Non-pigmented ciliary epithelial cell (primary cell): ENCODE data around the gene CEACAM3.
A peak's percentile ranks its signal among the peaks of the same experiment; 100 is the strongest.
"Not testable (repeated sequence)": the region's sequence is repeated elsewhere in the genome, so short reads cannot be mapped to it uniquely, and the experiment has no call there.

Source experiments
- DNase-seq: peaks from one replicate; pipeline ENCODE4 v3.0.0-alpha.2; 2010; ENCODE audit warnings: low read depth

Gene CEACAM3

DNA sequence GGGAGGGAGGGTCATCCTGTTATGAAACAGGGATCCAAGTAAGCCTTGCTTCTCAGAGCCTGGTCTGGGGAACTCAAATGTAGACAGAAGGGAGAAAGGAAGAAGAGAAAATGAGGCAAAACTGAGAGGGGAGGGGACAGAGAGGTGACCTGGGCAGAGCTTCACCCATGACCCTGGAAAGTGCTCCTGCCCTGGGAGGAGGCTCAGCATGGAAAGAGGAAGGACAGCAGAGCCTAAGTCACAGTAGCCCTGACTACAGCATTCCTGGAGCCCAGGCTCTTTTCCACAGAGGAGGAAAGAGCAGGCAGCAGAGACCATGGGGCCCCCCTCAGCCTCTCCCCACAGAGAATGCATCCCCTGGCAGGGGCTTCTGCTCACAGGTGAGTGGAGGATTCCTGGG is at the start of gene CEACAM3:
TSS of gene CEACAM3 (plus strand) at position 226 of the 400 bp plus-strand sequence. CDS start at position 317, 91 bp downstream.
- no peak for DNase-seq

DNA sequence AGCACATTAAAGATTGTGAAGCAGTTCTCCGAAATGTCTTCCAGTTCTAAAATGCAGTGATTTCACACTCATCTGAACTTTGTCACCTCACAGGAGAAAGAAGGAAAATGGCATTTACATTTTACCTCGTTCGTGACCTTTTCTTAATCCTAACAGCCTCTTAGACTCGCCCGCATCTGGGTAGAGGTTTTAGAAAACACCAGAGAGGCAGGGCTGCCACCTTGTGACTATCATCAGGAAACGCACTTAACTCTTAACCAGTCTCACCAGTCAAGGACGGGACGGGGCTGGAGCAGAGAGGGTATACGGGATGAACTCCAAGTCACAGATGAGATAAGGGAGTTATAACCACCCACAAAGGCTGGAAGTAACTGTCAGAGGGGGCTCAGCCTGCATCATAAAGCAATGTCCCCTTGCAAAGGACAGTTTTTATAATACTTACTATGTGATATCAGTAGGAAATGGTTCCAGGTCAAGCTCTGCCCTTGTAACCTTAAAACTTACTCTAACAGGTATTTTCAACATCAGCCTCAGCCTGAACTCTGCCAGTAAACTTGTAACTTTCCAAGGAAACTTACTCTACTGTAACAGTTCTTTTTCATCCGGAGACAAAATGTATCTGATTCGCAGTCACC is 49.7 kb upstream of the CEACAM3 start:
- peak; percentile 9 for DNase-seq

DNA sequence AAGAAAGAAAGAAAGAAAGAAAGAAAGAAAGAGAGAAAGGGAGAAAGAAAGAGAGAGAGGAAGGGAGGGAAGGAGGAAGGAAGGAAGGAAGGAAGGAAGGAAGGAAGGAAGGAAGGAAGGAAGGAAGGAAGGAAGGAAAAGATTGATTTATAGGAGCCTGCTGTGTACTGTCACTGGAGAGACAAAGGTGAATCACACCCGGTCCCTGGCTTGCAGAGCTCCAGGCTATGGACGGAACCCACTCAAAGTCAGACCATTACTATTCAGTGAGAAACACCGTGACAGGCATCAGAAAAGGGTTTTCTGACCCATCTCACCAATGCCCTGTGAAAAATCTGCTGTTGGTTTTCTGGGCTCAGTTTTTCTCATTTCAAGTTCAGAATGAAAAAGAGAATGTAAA is 48.4 kb upstream of the CEACAM3 start:
- DNase-seq = no peak

DNA sequence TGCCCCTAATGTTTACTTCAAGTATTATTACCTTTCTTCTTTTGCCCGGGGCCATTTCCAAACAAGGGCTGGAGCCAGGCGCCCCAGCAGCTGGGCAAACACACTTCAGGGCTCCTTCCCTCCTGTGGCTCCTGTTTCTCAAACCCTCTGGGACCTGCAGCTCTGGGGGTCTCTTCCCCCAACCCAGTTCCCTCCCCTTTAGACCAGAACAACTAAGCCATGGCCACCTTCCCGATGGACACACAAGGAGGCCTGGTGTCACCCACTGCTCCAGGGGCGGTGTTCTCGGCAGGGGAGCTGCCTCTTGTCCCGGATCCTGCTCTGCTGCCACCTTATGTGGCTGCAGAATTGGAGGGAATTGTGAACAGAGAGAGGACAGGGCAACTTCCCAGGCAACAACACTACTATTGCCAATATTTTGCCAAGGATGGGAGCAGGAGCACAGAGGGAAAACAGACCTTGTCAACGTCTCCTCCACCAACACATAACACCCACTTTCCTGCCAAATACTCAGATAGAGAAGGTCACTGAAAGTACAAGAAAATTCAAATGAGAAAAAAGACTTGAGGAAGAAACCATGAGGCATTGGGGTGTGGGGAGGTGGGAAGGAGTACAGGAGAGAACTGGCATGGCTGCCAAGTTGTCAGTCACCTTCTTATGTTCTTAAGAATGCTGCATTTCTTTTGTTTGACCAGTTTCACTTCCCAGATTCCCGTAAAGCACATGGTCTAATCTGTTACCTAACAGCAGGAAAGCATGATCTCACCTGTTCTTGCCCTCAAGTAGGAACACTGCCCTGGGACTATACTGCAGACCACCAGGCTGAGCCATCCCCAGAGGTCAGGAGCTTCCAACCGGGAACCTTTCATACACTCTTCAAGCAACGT is 45.9 kb upstream of the CEACAM3 start:
- DNase-seq = not testable (repeated sequence)

DNA sequence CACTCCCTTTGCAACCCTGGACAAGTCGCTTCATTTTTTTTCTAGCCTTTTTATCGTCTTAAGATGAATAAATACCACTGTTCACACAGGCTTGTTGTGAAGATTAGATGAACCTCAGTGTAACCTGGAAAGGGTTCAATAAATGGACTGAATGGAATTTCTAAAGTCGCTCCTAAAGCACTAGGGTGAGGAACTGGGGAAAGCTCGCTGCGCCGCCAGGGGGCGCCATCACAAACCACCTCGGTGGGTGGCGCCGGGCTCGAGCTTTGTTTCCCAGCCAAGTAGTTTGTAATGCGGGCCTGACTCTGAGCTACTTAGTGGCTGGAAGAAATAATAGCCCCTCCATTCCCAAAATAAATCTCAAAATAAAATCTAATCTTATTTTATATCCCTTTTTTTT is 43.2 kb upstream of the CEACAM3 start:
- no peak for DNase-seq

DNA sequence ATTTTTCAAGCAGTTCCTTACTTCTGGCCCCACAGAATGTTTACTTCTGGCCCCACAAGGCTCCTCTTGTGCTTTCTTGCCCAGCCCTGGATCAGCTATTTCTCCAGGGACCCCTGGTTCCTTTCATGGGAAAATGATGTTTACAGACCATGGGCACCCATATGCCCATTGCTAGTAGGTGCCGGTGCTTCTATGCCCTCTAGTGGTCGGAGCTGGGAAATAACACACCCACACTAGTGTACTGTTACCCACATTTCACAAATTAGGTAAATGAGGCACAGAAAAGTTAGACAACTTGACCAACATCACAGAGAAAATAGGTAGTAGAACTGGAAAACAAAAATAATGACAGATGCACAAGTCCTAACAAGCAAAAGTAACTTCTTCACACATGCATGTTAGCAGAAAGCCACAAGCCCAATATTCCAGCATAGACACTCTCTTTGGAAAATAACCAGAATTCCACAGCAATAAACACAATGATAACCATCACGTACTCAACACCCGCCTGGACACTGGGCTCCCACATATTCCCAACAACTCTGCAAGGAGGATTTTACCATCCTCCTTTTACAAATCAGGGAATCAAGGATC is 42.4 kb upstream of the CEACAM3 start:
- DNase-seq = no peak

DNA sequence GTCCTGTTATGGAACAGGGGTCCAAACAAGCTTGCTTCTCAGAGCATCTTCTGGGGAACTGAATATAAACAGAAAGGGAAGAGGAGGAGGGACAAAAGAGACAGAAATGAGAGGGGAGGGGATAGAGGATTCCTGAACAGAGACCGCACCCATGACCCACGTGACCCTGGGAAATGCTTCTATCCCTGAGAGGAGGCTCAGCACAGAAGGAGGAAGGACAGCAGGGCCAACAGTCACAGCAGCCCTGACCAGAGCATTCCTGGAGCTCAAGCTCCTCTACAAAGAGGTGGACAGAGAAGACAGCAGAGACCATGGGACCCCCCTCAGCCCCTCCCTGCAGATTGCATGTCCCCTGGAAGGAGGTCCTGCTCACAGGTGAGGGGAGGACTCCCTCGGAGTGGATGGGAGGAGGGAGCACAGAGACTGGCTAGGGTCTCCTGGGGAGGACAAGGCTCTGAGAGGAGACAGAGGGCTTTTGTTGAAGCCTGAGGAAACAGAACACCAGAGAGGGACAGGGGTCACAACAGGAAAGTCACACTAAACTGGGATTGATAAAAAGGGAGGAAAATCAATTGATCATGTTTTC is 41.0 kb upstream of the CEACAM3 start, which contains the start of gene CEACAM6:
TSS of gene CEACAM6 (plus strand) at position 203 of the 586 bp plus-strand sequence. CDS start at position 312, 109 bp downstream.
- DNase-seq = no peak

DNA sequence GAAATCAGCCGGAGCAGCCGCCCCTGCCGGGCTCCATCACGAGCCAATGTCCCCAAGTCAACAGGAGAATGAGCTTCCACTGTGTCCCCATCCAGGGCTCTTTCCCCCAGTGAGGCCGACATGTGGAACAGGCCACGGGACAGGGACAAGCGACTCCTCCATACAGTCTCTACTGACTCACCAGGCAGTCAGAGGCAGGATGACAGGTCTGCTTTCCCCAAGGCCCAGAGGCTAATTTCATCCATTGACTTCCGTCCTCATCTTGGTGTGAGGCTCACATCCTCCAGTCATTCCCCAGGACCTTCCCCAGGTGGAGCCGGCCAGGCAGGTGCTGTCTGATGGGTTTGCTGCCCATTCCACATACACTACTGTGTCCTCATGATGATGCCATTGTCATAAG is 37.5 kb upstream of the CEACAM3 start:
- DNase-seq = no peak

DNA sequence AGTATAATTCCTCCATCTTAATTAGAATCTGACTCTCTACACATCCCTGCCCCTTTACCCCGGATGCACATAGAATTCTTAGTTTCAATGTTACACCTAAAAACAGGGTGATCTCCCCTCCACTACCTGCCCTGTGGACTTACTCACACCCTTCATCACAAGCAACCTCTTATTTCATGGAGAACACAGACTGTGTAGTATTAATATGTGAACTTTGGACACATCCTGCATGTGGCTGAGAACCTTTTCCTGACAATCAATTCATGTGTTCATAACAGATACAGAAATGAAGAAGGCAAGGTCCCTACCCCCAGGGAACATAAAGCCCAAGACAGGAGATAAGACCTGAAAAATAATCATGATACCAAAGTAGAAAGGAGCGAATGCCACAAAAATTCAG is 29.3 kb upstream of the CEACAM3 start:
- DNase-seq = no peak

DNA sequence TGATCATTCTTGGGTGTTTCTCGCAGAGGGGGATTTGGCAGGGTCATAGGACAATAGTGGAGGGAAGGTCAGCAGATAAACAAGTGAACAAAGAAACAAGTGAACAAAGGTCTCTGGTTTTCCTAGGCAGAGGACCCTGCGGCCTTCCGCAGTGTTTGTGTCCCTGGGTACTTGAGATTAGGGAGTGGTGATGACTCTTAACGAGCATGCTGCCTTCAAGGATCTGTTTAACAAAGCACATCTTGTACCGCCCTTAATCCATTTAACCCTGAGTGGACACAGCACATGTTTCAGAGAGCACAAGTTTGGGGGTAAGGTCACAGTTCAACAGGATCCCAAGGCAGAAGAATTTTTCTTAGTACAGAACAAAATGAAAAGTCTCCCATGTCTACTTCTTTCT is 28.3 kb upstream of the CEACAM3 start:
- not testable (repeated sequence) for DNase-seq

DNA sequence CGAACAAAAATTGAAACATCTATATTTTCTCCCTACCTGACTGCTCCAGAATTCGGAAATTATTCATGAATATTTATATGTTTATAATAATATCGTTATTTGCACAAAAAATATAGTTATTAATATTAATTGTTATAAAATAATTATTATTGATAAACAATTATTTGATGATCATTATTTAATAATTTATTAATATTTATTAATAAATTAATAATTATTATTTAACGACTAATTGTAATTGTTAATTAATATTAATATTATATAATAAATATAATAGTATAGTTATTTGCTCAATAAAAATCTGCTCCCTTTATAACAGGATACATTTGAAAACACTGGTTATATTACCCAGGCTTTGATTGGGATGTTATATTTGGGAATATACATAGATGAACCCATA is 26.8 kb upstream of the CEACAM3 start:
- DNase-seq = no peak

DNA sequence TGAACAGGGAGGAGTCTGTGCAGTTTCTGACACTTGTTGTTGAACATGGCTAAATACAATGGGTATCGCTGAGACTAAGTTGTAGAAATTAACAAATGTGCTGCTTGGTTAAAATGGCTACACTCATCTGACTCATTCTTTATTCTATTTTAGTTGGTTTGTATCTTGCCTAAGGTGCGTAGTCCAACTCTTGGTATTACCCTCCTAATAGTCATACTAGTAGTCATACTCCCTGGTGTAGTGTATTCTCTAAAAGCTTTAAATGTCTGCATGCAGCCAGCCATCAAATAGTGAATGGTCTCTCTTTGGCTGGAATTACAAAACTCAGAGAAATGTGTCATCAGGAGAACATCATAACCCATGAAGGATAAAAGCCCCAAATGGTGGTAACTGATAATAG is 25.0 kb upstream of the CEACAM3 start:
- no peak for DNase-seq

DNA sequence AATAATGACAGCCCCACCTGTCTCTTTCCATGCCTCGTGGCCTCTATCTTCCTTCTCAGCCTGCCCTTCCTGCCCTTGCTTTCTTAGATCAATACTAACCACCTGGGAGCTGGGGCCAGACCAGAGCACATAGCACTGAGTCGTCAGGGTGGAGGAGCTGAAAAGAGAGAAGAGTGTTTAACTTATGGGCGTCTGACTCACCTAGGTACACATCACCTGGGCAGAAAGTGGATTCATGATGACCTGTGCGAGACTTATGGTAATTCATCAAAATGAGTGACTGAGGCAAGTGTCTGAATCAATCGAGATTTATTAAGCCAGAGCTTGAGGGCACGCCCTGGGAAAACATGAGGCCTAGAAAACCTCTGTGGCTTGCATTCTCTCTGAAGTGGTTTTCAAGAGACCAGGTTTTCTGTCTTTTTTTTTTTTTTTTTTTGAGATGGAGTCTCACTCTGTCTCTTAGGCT is 21.8 kb upstream of the CEACAM3 start:
- DNase-seq = no peak

DNA sequence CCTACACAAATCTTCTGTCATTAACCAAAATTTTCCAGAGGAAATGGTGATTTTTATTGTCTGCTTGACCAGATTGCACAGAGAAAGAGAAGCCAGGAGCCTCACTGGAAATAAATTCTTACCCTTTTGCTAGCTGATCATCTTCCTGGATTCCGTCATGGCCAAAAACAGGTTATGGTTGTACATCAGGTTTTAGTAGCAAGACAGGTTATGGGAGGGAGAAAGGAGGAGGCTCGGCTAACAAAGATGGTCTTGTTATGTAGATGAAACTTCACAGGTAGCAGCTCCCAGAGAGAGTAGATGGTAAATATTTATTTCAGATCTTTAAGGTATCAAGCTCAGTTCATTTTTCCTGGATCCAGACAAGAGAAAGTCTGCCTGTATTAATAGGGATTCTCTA is 19.7 kb upstream of the CEACAM3 start:
- DNase-seq = no peak

DNA sequence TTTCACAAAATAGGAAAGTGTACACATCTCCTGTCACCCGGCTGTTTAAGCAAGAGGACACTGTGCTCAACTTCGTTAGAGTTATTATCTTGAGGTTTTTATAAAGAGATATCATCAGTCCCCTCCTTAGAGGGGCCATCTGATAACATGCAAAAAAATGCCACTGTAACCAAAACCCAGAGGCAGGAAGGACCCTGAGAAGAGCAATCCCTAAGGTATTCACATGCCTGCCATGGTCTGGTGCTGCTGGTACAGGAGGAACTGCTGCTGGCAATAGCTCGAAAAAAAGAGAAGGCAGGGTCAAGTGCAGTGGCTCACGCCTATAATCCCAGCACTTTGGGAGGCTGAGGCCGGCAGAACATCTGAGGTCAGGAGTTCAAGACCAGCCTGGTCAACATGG is 12.8 kb upstream of the CEACAM3 start:
- no peak for DNase-seq

DNA sequence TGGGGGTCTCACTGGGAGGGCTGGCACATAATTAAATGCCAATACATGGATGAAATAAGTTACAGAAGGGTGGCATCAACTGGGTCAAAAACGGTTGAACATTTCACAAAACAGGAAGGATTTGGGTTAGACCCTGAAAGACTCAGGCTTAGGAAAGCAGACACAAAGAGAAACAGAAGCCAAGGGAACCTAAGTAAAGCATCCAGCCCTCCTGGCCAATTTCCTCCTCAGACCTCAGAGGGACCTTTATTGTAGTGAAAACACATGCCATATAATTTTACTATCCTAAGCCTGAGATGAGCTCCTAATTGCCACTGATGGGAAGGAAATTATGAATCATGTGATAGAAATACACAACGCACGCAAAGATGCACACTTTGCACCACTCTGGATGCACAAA is 12.1 kb upstream of the CEACAM3 start:
- no peak for DNase-seq

DNA sequence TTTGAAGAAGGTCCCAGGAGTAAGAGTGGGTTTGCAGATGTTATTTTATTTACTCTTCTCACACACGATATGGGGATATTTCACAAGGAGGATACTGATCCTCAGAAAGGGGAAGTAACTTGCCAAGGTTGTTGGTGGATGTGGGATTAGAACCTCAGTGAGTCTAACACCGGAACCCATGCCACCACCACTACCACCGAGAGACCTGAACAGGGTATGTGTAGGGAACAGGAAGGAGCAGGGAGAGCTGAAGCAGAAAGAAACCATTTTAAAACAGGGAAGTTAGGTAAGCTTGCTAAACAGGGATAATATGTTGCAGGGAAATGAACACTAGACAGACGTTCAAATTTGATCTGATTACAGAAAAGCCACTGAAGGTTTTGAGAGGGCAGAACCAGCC is 11.6 kb upstream of the CEACAM3 start:
- no peak for DNase-seq

DNA sequence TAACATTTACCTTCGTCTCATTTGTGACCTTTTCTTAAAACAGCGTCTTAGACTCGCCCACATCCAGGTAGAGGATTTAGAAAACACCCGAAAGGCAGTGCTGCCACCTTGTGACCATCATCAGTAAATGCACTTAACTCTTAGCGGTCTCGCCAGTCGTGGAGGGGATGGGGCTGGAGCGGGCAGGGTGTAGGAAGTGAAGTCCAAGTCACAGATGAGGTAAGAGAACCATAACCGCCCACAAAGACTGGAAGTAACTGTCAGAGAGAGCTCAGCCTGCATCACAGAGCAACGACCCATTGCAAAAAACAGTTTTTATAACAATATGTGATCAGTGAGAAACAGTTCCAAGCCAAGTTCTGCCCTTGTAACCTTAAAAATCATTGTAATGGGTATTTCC is 10.7 kb upstream of the CEACAM3 start:
- DNase-seq = peak; percentile 31

DNA sequence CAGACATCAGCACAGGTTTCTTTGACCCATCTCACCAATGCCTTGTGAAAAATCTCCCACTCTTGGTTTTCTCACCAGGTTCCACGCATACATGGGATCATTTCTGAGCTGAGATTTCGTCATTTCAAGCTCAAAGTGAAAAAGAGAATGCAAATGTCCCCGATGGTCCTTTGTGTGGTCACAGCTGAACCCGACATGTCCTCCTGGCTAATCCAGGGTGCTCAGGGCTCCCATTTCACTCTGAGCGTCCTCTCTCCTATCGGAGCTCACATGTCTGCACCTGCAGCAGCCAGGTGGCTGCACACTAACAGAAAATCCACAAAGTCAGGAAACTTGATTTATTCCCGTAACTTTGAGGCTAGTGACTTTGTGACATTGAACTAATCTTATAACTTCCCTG is 9.3 kb upstream of the CEACAM3 start:
- DNase-seq = no peak

DNA sequence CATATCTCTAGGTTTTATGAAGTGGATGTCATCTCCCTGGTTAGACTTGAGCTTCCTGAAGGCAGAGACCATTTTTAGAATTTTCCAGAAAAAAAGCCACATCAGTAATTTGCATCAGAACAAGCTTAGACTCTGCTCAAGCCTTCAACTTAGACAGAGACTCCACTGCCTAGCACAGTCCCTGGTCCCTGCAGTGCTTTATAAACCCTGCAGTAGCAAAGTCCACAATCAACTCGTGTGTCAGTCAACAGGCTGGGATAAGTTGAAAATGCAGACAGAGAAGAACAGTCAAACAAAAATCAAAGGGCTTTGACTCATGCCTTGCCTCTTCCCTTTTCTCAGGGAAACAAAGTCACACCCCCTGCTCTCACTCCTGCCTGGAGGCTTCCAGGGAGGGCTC is 7.9 kb upstream of the CEACAM3 start:
- DNase-seq = not testable (repeated sequence)

DNA sequence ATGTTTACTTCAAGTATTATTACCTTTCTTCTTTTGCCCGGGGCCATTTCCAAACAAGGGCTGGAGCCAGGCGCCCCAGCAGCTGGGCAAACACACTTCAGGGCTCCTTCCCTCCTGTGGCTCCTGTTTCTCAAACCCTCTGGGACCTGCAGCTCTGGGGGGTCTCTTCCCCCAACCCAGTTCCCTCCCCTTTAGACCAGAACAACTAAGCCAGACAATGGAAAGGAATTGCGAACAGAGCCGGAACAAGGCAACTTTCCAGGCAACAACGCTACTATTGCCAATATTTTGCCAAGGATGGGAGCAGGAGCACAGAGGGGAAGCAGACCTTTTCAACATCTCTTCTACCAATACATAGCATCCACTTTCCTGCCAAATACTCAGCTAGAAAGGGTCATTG is 7.3 kb upstream of the CEACAM3 start:
- DNase-seq = not testable (repeated sequence)
